ENCODE data around the gene PPP2R3A.
"Not testable (repeated sequence)": the region's sequence is repeated elsewhere in the genome, so short reads cannot be mapped to it uniquely, and the experiment has no call there.

PPP2R3A gene

GRCh38 chr3:136023264-136023978 lies 57.9 kb downstream of the PPP2R3A start:
- DNase-seq, result no peak

- no peak for DNase-seq
These were observed 70.8 kb downstream of the PPP2R3A start for GRCh38 chr3:136036306-136036705.

GRCh38 chr3:136038668-136039067 lies 73.1 kb downstream of the PPP2R3A start:
- no peak for DNase-seq

GRCh38 chr3:136042608-136043221 lies 77.2 kb downstream of the PPP2R3A start:
- DNase-seq, result peak; percentile 28

GRCh38 chr3:136044980-136045745 lies 79.6 kb downstream of the PPP2R3A start:
- DNase-seq, result no peak

- DNase-seq, result no peak
These were observed 82.5 kb downstream of the PPP2R3A start for GRCh38 chr3:136048068-136048467.

GRCh38 chr3:136050250-136050649 lies 84.7 kb downstream of the PPP2R3A start:
- no peak for DNase-seq

- no peak for DNase-seq
These were observed 90.0 kb downstream of the PPP2R3A start for GRCh38 chr3:136055491-136055890.

- no peak for DNase-seq
These were observed 101.7 kb downstream of the PPP2R3A start for GRCh38 chr3:136067211-136067610.

- DNase-seq, result no peak
These were observed 103.2 kb downstream of the PPP2R3A start for GRCh38 chr3:136068708-136069107.

GRCh38 chr3:136069933-136070332 lies 104.4 kb downstream of the PPP2R3A start:
- DNase-seq, result no peak

- DNase-seq, result no peak
These were observed 104.8 kb downstream of the PPP2R3A start for GRCh38 chr3:136070334-136070733.

GRCh38 chr3:136070953-136071949 lies 105.7 kb downstream of the PPP2R3A start:
- peak; percentile 27 for DNase-seq

GRCh38 chr3:136074546-136075170 lies 109.1 kb downstream of the PPP2R3A start:
- no peak for DNase-seq

- DNase-seq, result peak; percentile 78
These were observed 109.8 kb downstream of the PPP2R3A start for GRCh38 chr3:136075218-136075808.

GRCh38 chr3:136075811-136076210 lies 110.3 kb downstream of the PPP2R3A start:
- DNase-seq, result no peak

- DNase-seq, result peak; percentile 50
These were observed 113.2 kb downstream of the PPP2R3A start for GRCh38 chr3:136078421-136079364.

GRCh38 chr3:136083641-136084382 lies 118.3 kb downstream of the PPP2R3A start:
- not testable (repeated sequence) for DNase-seq

GRCh38 chr3:136085067-136085466 lies 119.5 kb downstream of the PPP2R3A start:
- DNase-seq, result not testable (repeated sequence)

- DNase-seq, result peak; percentile 28
These were observed 128.2 kb downstream of the PPP2R3A start for GRCh38 chr3:136093771-136094170.
